GM21360 (cell line): ENCODE results near the gene SORL1.

Experiments used
- ATAC-seq: cut with Tn5 transposase; IDR thresholded peaks from one replicate; pipeline ENCODE4 v1.9.1; 2021; ENCODE audit warnings: mild to moderate bottlenecking, moderate library complexity; ENCODE audit not compliant: unreplicated experiment

SORL1 gene

DNA sequence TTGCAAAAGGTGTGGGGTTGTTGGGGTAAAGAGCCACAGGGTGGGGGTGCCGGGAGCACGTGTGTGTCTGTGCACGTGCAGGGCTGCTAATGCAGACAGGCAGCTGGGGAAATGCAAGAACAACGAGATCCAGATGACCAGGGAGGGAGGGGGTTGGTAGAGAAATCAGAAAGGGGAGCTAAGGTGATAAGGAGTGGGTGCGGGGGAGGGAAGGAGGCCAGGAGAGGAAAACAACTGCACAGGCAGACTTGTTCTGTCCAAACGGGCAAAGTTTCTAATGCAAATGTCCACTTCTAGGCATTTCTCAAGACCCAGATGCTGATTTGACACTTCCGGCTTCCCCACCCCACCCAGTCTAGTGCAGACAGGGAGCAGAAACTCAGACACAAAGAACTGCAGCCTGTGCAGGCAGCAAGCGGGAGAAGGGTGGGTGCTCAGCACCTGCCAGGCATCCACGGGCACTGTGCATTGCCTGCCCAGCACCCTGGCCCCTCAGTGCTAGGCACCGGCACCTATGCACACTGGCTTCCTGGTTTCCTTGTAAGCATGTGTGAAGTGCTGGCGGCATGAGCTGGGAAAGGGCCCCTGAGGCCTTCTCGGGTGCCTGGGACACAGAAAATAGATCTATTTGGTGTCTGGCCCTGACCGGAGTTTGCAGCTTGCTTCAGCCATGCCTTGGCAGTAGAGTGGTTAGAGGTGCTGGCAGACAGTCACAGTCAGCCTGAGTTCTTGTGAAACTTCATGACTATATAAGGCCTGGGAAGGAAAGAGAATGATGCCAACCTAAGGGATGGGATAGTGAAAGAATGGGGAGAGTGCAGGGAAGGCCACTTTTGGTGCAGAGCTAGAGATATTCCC is 220.7 kb downstream of the SORL1 start:
- no peak for ATAC-seq

DNA sequence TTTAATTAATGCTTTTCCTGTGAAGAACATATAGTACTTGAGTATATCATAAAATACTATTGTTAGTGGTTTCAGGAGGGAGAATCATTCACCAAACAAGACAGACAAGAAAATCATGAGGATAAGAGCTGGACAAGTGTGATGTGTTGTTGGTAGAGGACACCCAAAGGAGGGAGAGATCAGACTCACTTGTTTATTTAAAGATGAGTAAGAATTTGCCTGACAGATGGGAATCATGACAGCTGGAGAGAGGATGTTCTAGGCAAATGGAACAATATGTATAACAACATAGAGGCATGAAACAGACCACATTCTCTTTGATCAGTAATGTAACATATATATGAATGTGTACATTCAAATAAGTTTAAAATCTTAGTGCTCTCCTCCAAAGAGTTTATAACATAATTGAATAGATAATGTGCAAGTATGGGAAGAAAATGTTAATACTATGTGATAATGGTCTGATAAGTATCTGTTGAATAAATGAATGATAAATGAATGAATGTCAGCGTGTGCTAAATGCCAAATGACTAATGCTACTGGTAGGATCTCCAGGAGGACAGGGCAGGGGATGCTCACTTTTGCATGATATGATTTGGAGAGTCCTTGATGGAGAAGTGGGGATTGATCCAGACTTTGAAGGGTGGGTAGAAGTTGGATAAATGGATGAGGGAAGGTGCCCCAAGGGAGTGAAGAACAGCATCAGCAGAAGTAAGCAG is 229.6 kb downstream of the SORL1 start:
- no peak for ATAC-seq
